WTC11 (cell line): ENCODE data around the gene EML4. TPM values are rescaled to one million over a fixed set of nuclear protein-coding genes. Genes with fewer than 3 reads are reported as not detected.
"Not testable (repeated sequence)": the region's sequence is repeated elsewhere in the genome, so short reads cannot be mapped to it uniquely, and the experiment has no call there.

Experiments used
- ATAC-seq: fragments of 200-7000 bp; cut with Tn5 transposase; 2 replicates; pipeline ENCODE4 v1.10.0; 2021; ENCODE audit warnings: mild to moderate bottlenecking, moderate library complexity
- CTCF ChIA-PET: fragments of 300-600 bp; sonication (Branson Sonifier 250); formaldehyde crosslinking; loops from one replicate; lab custom pipeline; 2021; ENCODE audit warnings: antibody characterized with exemption; lab: Charles Lee
- POLR2A ChIA-PET: fragments of 350-600 bp; sonication (Branson Sonifier 250); formaldehyde crosslinking; loops from one replicate; lab custom pipeline; 2021; ENCODE audit warnings: antibody characterized with exemption; lab: Charles Lee
- DNase-seq: peaks from one replicate; pipeline ENCODE4 v3.0.0; 2021; ENCODE audit warnings: low spot score
- H3K27ac Mint-ChIP-seq: 2 replicates; pipeline ENCODE4 v1.8.0; 2021; ENCODE audit warnings: mixed read lengths
- H3K27me3 Mint-ChIP-seq: 2 replicates; pipeline ENCODE4 v1.8.0; 2021; ENCODE audit warnings: low read depth, mild to moderate bottlenecking, moderate library complexity, mixed read lengths
- H3K36me3 Mint-ChIP-seq: 2 replicates; pipeline ENCODE4 v1.8.0; 2021; ENCODE audit warnings: mixed read lengths
- H3K4me1 Mint-ChIP-seq: 2 replicates; pipeline ENCODE4 v1.8.0; 2022; ENCODE audit warnings: mixed read lengths
- H3K4me3 Mint-ChIP-seq: 2 replicates; pipeline ENCODE4 v1.8.0; 2021; ENCODE audit warnings: mild to moderate bottlenecking, moderate library complexity, mixed read lengths
- H3K9me3 Mint-ChIP-seq: 2 replicates; pipeline ENCODE4 v1.8.0; 2021; ENCODE audit warnings: mixed read lengths
- ATF3 ChIP-seq: sonication (generic); formaldehyde crosslinking; conservative IDR thresholded peaks from 2 replicates; pipeline ENCODE4 v1.8.1; 2022; ENCODE audit warnings: mild to moderate bottlenecking, missing genetic modification reagents
- ETV6 ChIP-seq: sonication (generic); formaldehyde crosslinking; IDR thresholded peaks from 2 replicates; pipeline ENCODE4 v1.8.1; 2022; ENCODE audit warnings: mild to moderate bottlenecking, missing genetic modification reagents
- FOXJ3 ChIP-seq: sonication (generic); formaldehyde crosslinking; IDR thresholded peaks from 2 replicates; pipeline ENCODE4 v1.9.0; 2021; ENCODE audit warnings: missing genetic modification reagents, mild to moderate bottlenecking, borderline replicate concordance
- GABPB1 ChIP-seq: sonication (generic); formaldehyde crosslinking; IDR thresholded peaks from 2 replicates; pipeline ENCODE4 v1.8.1; 2023; ENCODE audit warnings: mild to moderate bottlenecking, missing genetic modification reagents
- MAX ChIP-seq: sonication (generic); formaldehyde crosslinking; IDR thresholded peaks from 2 replicates; pipeline ENCODE4 v1.8.0; 2022; ENCODE audit warnings: mild to moderate bottlenecking, missing genetic modification reagents
- NFE2L1 ChIP-seq: sonication (generic); formaldehyde crosslinking; IDR thresholded peaks from 2 replicates; pipeline ENCODE4 v1.8.1; 2023; ENCODE audit warnings: missing genetic modification reagents
- NR3C1 ChIP-seq: sonication (generic); formaldehyde crosslinking; conservative IDR thresholded peaks from 2 replicates; pipeline ENCODE4 v1.8.1; 2023; ENCODE audit warnings: low read depth, mild to moderate bottlenecking, missing genetic modification reagents
- PREB ChIP-seq: sonication (generic); formaldehyde crosslinking; IDR thresholded peaks from 2 replicates; pipeline ENCODE4 v1.8.1; 2022; ENCODE audit warnings: mild to moderate bottlenecking, missing genetic modification reagents, moderate library complexity, borderline replicate concordance
- SMAD3 ChIP-seq: sonication (generic); formaldehyde crosslinking; IDR thresholded peaks from 2 replicates; pipeline ENCODE4 v1.8.0; 2022; ENCODE audit warnings: missing genetic modification reagents, mild to moderate bottlenecking, borderline replicate concordance
- STAT6 ChIP-seq: sonication (generic); formaldehyde crosslinking; conservative IDR thresholded peaks from 2 replicates; pipeline ENCODE4 v1.8.1; 2023; ENCODE audit warnings: mild to moderate bottlenecking, low read depth, missing genetic modification reagents, moderate library complexity
- TEAD1 ChIP-seq: sonication (generic); formaldehyde crosslinking; IDR thresholded peaks from 2 replicates; pipeline ENCODE4 v1.8.0; 2022; ENCODE audit warnings: mild to moderate bottlenecking, missing genetic modification reagents
- USF1 ChIP-seq: sonication (generic); formaldehyde crosslinking; IDR thresholded peaks from 2 replicates; pipeline ENCODE4 v1.8.0; 2022; ENCODE audit warnings: mild to moderate bottlenecking, missing genetic modification reagents
- ZBTB43 ChIP-seq: sonication (generic); formaldehyde crosslinking; IDR thresholded peaks from 2 replicates; pipeline ENCODE4 v1.8.1; 2023; ENCODE audit warnings: mild to moderate bottlenecking, missing genetic modification reagents
- ZNF121 ChIP-seq: sonication (generic); formaldehyde crosslinking; IDR thresholded peaks from 2 replicates; pipeline ENCODE4 v1.8.0; 2023; ENCODE audit warnings: missing genetic modification reagents
- total RNA-seq: library from RNA; stranded (reverse); gene quantifications from 3 replicates; pipeline ENCODE4 v1.2.3, GENCODE V29; 2021

EML4 gene
- total RNA-seq, 1 experiment from 2014 or later = 89.9 TPM

- no peak for TF ChIP-seq ZBTB43
- TF ChIP-seq ATF3 (CRISPR knock-in tag) = no peak
- TF ChIP-seq SMAD3 (CRISPR knock-in tag) = no peak
- TF ChIP-seq USF1 = no peak
- TF ChIP-seq MAX (CRISPR knock-in tag) = peak; percentile 70
- TF ChIP-seq ETV6 (CRISPR knock-in tag) = no peak
- 0 out of 2 replicates have a peak, but pooled peaks have one; percentile 12 for TF ChIP-seq NFE2L1 (CRISPR knock-in tag)
- TF ChIP-seq ZNF121 = no peak
- TF ChIP-seq STAT6 (CRISPR knock-in tag) = no peak
- no peak for TF ChIP-seq TEAD1 (CRISPR knock-in tag)
These were observed 36.0 kb upstream of the EML4 start (continued) for GRCh38 chr2:42132966-42133641.

- no peak for DNase-seq
- peaks cover 11% of the 10 kb centered on the region for H3K27me3 Mint-ChIP-seq
- POLR2A ChIA-PET = interaction anchor here (1.1 kb wide), 1 partner anchor 46 kb away, joined by 3 read pairs; no protein-coding TSS in a partner anchor
- TF ChIP-seq PREB (no peak), GABPB1 (no peak), NR3C1 (CRISPR knock-in tag) (no peak), FOXJ3 (CRISPR knock-in tag) (no peak)
- TF ChIP-seq, all 79 proteins: peak for 0
- Mint-ChIP-seq H3K4me3 (peak overlapping the region; percentile 1; the same call in 1 of the 2 replicates), H3K27ac (peak overlapping the region; percentile 78; the same call in 1 of the 2 replicates), H3K9me3 (no peaks in the 10 kb centered on the region), H3K4me1 (peaks cover 52% of the 10 kb centered on the region), H3K36me3 (no peaks in the 10 kb centered on the region)
- CTCF ChIA-PET = interaction anchor here (1.3 kb wide), 1 partner anchor 33 kb away, joined by 3 read pairs; no protein-coding TSS in a partner anchor
- peak; percentile 7 for ATAC-seq
These were observed 35.4 kb upstream of the EML4 start for GRCh38 chr2:42133771-42134195.

GRCh38 chr2:42134401-42134932, 34.7 kb upstream of the EML4 start:
- not testable (repeated sequence) for H3K27ac Mint-ChIP-seq, H3K36me3 Mint-ChIP-seq
- peaks cover 50% of the 10 kb centered on the region for H3K4me1 Mint-ChIP-seq

More at GRCh38 chr2:42134401-42134932, 34.7 kb upstream of the EML4 start:
- H3K4me3 Mint-ChIP-seq, ATAC-seq, H3K9me3 Mint-ChIP-seq, POLR2A ChIA-PET, DNase-seq: not testable (repeated sequence)
- CTCF ChIA-PET = interaction anchor here (0.7 kb wide), 1 partner anchor 235 kb away, joined by 3 read pairs; no protein-coding TSS in a partner anchor
- peaks cover 11% of the 10 kb centered on the region for H3K27me3 Mint-ChIP-seq
